Skin epidermis (tissue), 12 donors: Measurements from ENCODE around the gene MAS1L.

ENCODE experiments used
- H3K27ac ChIP-seq, 21 experiments: fragments of 200-600 bp; sonication (generic) in 11 of 21; one replicate each; pipeline ENCODE4 v1.5.0; 2020; ENCODE audit warnings: mild to moderate bottlenecking in 3 of 21, inconsistent platforms in 2 of 21, moderate library complexity in 2 of 21
- H3K4me3 ChIP-seq, 7 experiments: fragments of 200-600 bp; sonication (generic) in 2 of 7; one replicate each; pipeline ENCODE4 v1.5.0; 2020; ENCODE audit warnings: inconsistent platforms in 2 of 7, mild to moderate bottlenecking in 2 of 7, moderate library complexity in 1 of 7

The MAS1L gene

GRCh38 chr6:29487660-29488059 lies at the start of gene MAS1L:
MAS1L (minus strand) TSS chr6:29487956; CDS start chr6:29487902, 54 bp downstream.
- Histone ChIP-seq H3K4me3 (no peak within 1 kb of the TSS), H3K27ac (no peak within 1 kb of the TSS)

GRCh38 chr6:29532320-29532951 lies 44.7 kb upstream of the MAS1L start:
- Histone ChIP-seq H3K4me3 (no peak overlapping the region), H3K27ac (no peak overlapping the region)

GRCh38 chr6:29531668-29532067 lies 43.9 kb upstream of the MAS1L start:
- Histone ChIP-seq H3K27ac (no peak overlapping the region), H3K4me3 (no peak overlapping the region)

DNA sequence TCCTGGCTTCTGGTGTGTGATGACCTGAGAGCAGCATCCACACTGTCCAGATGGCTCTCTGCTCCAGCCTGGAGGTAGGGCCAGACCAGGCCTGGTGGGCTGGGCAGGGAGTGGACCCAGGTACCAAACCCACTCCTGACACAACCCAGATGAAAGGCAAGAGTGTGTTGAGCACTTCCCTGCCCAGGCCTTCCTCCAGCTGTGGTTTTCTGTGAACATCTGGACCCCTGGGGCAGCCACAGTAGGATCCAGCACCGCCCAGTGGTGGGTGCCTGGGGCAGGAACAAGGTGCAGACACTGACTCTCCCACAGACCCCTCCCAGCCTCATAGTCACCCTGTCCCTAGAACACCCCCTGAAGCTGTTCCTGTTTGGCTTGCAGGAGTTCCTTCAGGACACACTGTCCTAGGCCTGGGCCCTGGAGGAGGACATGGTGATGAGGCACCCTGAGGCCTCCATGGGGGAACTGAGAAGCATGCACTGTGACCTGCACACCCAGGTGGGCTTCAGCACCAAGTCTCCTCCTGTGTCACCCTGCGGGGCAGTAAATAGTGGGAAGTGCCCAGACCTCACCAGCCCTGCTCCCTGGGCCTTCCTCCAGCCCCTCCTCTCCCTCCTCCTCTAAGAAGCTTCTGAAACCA lies 43.0 kb upstream of the MAS1L start:
- Histone ChIP-seq H3K4me3 (no peak overlapping the region), H3K27ac (no peak overlapping the region)

- H3K27ac ChIP-seq, result no peak overlapping the region
- no peak overlapping the region for H3K4me3 ChIP-seq
These were observed 42.2 kb upstream of the MAS1L start for GRCh38 chr6:29529956-29530355.

GRCh38 chr6:29528988-29529560 lies 41.3 kb upstream of the MAS1L start:
- H3K27ac ChIP-seq, result no peak overlapping the region
- no peak overlapping the region for H3K4me3 ChIP-seq

DNA sequence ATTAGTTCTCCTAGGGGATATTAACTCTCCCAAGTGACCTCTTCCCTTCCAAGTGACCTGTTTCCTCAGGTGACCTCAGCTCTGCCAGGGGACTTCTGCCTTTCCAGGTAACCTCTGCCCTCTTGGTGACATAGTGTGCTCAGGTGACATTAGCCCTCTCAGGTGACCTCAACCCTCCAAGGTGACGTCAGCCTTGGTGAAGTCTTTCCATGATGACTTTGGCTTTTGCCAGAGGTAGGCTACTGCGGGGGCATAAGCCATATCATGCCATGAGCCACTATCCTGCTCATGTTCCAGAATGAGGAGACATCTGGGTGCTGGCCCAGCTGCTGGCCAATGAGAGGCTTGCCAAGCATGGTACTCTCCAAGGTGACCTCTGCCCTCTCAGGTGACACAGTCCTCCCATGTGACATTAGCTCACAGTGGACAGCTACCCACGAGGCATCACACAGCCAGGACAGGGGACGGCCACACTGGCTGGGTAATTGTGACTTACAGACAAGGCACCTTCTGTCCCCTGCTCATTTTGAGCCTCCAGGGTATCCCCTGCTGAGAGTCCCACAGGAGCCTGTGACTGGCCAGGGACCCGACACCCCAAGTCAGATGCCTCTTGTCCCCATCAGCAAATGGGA lies 40.7 kb upstream of the MAS1L start:
- Histone ChIP-seq H3K27ac (no peak overlapping the region), H3K4me3 (no peak overlapping the region)

DNA sequence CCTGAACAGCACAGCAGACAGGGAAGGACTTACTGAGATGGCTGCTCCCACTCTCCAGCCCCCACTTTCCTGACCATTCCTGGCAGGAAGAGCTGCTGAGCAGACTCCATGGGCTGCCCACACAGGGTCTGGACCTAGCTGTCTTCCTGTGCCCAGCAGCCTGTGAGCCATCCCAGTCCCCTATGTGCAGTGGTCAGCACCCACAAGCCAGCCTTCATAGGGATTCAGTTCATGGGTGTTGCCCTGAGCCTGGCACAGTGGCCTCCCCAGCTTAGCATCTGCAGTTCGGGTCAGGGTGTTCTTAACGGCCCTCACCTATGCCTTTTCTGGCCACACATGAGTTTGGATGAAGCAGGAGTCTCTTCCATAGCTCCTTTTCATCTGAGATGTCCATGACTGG lies 39.8 kb upstream of the MAS1L start:
- no peak overlapping the region for H3K4me3 ChIP-seq
- no peak overlapping the region for H3K27ac ChIP-seq

DNA sequence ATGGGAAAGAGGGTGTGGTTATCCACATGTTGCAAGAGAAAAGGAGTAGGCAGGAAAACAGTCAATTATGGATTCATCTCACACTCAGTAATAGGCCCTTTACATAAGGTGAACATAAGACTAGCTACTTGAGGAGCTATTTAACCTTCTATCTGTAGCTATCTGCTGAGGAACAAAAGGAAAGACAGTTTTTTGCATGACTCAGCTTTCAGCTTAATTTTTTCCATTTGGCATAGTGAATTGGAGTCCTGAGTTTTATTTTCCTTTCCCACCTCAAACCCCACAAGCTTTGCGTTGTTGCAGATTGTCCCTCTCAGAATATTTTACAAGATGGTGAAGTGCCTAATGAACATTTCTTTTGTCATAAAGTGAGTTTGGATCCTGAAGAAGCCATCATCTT lies 39.4 kb upstream of the MAS1L start:
- no peak overlapping the region for H3K4me3 ChIP-seq
- no peak overlapping the region for H3K27ac ChIP-seq

DNA sequence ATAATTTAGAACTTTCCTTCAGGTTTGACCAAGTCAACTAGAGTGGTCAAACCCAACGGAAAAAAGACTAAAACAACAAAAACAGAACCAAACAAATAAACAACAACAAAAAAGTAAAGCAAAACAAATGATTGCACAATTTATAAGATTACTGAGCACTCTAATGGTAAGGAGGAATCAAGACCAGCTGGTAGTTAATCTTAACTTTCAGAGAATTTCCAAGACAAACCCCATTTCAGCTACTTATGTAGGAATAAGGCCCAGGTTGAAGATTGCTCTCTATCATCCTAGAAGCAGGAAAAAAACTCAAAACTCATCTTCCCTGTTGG lies 37.5 kb upstream of the MAS1L start:
- H3K27ac ChIP-seq, result no peak overlapping the region
- H3K4me3 ChIP-seq, result no peak overlapping the region

DNA sequence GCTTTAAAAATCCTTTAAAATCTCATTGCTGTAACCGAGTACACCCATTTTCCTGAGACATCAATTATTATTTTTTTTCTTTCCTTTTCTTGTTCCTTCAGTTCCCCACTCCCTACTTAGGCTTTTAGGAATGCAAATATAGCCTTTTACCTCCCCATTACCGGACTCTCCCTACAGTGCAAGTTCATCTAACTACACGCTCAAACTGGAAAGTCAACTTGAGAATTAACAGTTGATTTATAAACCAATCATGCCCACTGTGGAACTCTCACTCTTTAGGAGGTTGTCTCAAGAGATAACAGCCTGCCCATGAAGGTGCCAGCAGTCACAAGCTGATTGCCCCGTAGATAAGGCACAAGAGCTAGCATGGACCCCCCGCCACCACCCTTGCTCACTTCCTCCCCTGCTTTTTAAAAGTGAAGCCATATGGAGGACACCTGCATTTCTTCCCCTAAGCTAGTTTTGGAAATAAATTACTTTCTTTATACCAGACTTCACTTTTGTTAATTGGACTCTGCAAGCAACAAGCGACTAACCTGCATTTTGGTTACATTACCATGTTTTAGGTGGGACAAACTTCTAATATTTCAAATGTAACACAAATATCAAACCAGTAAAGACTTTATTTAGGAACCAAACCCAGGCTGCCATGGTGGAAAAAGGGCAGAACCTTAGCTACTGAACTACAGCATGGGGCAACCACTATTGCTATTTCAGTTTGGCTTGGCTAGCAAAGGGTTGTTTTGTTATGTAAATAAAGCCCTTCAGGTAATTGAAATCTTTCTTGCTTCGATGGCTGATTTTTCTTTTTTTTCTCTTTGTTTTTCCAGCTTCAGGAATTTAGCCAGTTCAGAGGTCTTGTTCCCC lies 36.9 kb upstream of the MAS1L start:
- H3K27ac ChIP-seq, result no peak overlapping the region
- no peak overlapping the region for H3K4me3 ChIP-seq

GRCh38 chr6:29524044-29524443 lies 36.3 kb upstream of the MAS1L start:
- H3K4me3 ChIP-seq, result no peak overlapping the region
- H3K27ac ChIP-seq, result no peak overlapping the region

DNA sequence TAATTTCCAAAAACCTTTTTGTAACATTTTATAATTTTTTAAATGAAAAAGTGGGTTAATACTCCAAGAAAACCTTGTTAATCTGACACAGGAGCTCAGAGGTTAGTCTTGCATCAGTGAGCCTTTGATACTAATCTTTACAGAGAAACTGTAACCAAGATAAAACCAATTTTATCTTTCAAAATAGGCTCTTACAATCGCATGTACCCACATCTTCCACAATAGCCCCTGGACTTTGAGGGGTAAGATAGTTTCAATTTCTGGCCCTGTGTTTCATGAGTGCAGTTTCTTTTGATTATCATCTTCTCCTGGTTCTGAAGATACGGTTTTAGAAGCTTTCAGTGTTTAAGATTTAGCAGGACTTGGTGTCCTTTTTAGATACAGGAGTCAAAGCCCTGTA lies 34.5 kb upstream of the MAS1L start:
- Histone ChIP-seq H3K4me3 (no peak overlapping the region), H3K27ac (no peak overlapping the region)

DNA sequence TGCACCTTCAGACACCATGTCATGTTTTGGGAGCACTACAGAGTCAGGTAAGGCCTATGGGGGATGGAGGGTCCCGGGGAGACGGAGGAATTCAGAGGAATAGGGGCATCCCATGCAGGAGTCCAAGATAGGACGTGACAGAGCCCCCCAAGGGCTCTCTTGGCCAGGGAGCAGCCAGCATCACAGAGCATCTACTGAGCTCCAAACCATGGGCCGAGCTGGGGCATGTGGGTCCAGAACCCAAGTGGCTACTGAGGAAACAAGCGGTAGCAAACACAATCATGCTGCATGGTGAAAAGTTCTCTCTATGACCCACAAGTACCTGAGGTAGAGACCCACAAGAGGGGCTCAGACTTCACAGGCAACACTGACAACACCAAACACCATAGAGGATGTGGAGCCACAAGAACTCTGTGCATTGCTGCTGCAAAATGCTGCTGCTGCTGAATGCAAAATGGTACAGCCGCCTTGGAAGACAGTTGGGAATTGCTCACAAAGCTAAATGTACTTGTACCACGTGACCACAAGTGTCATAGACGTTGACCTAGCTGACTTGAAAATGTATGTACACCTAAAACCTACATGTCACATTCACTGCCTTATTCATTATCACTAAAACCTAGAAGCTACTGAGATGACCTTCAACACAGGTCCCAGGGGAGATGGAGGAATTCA lies 33.4 kb upstream of the MAS1L start:
- Histone ChIP-seq H3K27ac (no peak overlapping the region), H3K4me3 (no peak overlapping the region)

DNA sequence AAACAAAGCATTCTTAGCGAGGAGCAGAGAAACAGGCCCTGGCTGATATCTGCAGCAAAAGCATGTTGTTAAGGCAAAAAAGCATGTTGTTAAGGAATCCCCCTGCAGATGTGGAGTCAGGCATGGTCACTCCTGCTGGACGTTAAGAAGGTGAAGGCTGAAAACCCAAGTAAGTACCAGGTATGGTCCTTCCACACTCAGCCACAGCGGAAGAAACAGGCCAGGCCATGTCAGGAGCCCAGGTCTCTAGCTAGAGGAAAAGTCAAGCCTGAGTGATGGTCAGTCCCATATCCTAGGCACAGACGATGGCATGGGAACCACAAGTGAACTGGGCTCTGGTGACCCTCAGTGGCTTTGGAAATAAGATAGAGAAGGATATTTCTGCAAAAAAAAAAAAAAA lies 32.5 kb upstream of the MAS1L start:
- H3K4me3 ChIP-seq, result no peak overlapping the region
- H3K27ac ChIP-seq, result no peak overlapping the region

GRCh38 chr6:29519291-29520010 lies 31.7 kb upstream of the MAS1L start:
- H3K4me3 ChIP-seq, result no peak overlapping the region

DNA sequence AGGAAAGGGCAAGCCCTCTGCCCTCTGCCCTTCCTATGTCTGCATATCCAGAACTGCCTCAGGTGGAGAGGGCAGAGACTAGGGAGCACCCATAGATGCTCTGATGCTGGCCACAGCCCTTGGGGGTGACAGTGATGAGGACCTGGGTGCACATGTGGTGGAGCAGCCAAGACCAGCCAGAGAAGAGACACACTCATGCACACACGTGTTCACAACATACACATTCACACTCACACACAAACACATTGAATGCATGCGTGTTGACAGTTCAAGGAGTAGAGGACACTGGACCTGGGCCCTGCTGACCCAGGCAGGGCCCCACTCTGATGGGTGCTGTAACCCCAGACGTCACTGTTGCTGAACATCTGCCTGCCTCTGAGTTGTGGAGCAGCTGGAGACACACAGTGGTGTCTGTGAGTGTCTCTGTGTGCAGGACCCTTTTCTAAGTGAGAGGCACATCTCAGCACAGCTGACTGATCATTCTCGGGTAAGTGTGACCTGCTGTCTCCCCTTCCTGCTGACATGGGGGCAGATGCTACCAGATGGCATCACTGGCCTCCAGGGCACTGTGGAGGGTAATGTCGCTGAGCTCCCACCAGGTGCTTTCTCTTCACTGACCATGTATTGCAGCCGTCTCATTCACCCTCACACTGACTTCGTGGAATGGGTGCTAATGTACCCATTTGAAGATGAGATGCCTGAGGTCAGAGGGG lies 30.1 kb upstream of the MAS1L start:
- Histone ChIP-seq H3K4me3 (no peak overlapping the region), H3K27ac (no peak overlapping the region)

More at GRCh38 chr6:29519291-29520010, 31.7 kb upstream of the MAS1L start:
- H3K27ac ChIP-seq, result no peak overlapping the region

- Histone ChIP-seq H3K27ac (no peak overlapping the region), H3K4me3 (no peak overlapping the region)
These were observed 29.5 kb upstream of the MAS1L start for GRCh38 chr6:29517245-29517644.
